Activated naive CD8-positive, alpha-beta T cell treated with anti-CD3 and anti-CD28 coated beads for 36 hours (primary cell): ENCODE measurements around the gene ASB14. TPM values are rescaled to one million over a fixed set of nuclear protein-coding genes. Genes with fewer than 3 reads are reported as not detected.

ENCODE experiments used
- DNase-seq: peaks from one replicate; pipeline ENCODE4 v3.0.0; 2021
- H3K27ac Mint-ChIP-seq: one replicate; pipeline ENCODE4 v1.8.0; 2022; ENCODE audit warnings: mild to moderate bottlenecking, moderate library complexity, mixed read lengths
- H3K27me3 Mint-ChIP-seq: one replicate; pipeline ENCODE4 v1.8.0; 2022; ENCODE audit warnings: mild to moderate bottlenecking, mixed read lengths
- H3K36me3 Mint-ChIP-seq: one replicate; pipeline ENCODE4 v1.8.0; 2021; ENCODE audit warnings: mild to moderate bottlenecking, mixed read lengths
- H3K4me1 Mint-ChIP-seq: one replicate; pipeline ENCODE4 v1.8.0; 2021; ENCODE audit warnings: mixed read lengths
- H3K4me3 Mint-ChIP-seq: one replicate; pipeline ENCODE4 v1.8.0; 2022; ENCODE audit warnings: mild to moderate bottlenecking, moderate library complexity, mixed read lengths
- H3K9me3 Mint-ChIP-seq: one replicate; pipeline ENCODE4 v1.8.0; 2022; ENCODE audit warnings: mixed read lengths
- total RNA-seq, 2 experiments: library from RNA; stranded (reverse); gene quantifications; one replicate each; pipeline ENCODE4 v1.2.3, GENCODE V29; 2021

Gene ASB14
- total RNA-seq, 2 experiments from 2014 or later = not detected

DNA sequence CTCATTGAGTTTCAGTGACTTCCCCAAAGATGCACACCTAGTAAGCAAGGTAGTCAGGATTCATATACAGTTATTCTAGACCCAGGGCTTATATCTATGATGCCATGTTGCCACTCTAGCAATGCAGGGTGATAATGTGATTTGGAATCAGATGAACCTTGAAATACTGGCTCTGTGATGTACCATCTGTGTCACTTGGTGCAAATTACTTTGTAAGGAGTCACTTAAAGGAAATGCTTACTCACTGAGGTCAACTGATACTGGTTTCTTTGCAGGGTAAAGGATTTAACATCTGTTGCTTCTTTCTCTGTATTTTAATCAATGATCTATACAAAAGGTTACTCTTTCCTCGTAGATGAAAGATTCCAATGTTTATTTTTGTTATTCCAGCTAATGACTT is 10.8 kb downstream of the ASB14 start:
- DNase-seq = no peak
- H3K27ac Mint-ChIP-seq = no peak overlapping the region
- H3K36me3 Mint-ChIP-seq = peaks cover 7% of the 10 kb centered on the region
- H3K4me3 Mint-ChIP-seq = no peak overlapping the region
- H3K9me3 Mint-ChIP-seq = peaks cover 6% of the 10 kb centered on the region
- peaks cover 4% of the 10 kb centered on the region for H3K4me1 Mint-ChIP-seq
- no peaks in the 10 kb centered on the region for H3K27me3 Mint-ChIP-seq

DNA sequence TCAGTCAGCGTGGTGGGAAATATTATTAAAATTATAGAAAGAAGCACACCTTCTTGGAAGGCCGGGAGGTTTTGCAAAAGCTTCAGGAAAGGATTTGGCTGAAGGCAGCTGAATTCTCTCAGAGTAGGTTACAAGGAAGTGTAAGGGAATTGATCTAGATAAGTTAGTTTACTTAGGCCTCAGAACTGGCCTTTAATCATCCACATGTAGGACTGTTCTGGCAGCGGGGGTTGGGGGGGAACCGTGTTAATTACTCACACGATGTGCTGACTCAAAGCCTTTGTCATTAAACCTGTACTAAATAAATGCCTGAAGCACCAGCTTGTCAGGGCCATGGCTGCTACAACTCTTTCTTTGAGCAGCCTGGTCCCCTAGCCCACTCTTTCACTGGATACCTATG is 12.8 kb downstream of the ASB14 start:
- H3K4me1 Mint-ChIP-seq = peaks cover 4% of the 10 kb centered on the region
- DNase-seq = no peak

DNA sequence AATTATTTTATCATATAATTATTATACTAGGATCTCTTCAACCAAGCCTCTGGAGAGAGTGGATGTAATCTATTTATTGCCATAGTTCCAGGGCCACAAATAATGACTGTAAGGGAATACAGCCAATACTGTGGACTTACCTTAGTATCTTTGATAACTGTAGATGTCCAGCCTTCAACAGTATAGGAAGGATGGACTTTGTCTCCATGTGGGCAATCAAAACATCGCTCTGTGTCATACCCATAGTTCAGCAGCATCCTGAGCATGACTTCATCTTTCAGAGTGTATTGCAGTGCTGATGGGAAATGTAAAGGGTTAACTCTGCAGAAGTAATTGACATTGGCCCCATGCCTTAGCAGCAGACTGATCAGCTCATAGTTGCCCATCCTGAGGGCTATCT is 14.2 kb downstream of the ASB14 start:
- H3K4me1 Mint-ChIP-seq = peaks cover 4% of the 10 kb centered on the region
- no peaks in the 10 kb centered on the region for H3K27me3 Mint-ChIP-seq
- no peak overlapping the region for H3K27ac Mint-ChIP-seq
- peaks cover 2% of the 10 kb centered on the region for H3K9me3 Mint-ChIP-seq
- H3K36me3 Mint-ChIP-seq = peaks cover 7% of the 10 kb centered on the region
- no peak for DNase-seq
- no peak overlapping the region for H3K4me3 Mint-ChIP-seq

More for the DNA sequence above, 12.8 kb downstream of the ASB14 start:
- Mint-ChIP-seq H3K36me3 (peaks cover 7% of the 10 kb centered on the region), H3K4me3 (no peak overlapping the region), H3K27ac (no peak overlapping the region), H3K9me3 (peaks cover 2% of the 10 kb centered on the region), H3K27me3 (no peaks in the 10 kb centered on the region)

DNA sequence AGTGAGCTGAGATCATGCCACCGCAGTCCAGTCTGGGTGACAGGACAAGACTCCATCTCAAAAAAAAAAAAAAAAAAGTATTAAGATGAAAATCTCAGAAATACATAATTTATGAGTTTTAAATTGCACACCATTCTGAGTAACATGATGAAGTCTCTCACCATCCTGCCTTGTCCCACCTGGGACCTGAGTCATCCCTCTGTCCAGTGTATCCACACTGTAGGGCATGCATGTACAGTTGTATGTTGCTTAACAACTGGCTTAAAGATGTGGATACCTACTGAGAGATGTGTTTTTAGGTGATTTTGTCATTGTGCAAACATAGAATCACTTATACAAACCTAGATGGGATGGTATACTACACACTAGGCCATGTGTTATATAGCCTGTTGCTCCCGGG is 17.1 kb downstream of the ASB14 start:
- no peak overlapping the region for H3K4me3 Mint-ChIP-seq
- no peaks in the 10 kb centered on the region for H3K4me1 Mint-ChIP-seq
- DNase-seq = no peak
- H3K27ac Mint-ChIP-seq = no peak overlapping the region
- no peaks in the 10 kb centered on the region for H3K27me3 Mint-ChIP-seq
- peaks cover 1% of the 10 kb centered on the region for H3K9me3 Mint-ChIP-seq
- H3K36me3 Mint-ChIP-seq = peaks cover 12% of the 10 kb centered on the region

DNA sequence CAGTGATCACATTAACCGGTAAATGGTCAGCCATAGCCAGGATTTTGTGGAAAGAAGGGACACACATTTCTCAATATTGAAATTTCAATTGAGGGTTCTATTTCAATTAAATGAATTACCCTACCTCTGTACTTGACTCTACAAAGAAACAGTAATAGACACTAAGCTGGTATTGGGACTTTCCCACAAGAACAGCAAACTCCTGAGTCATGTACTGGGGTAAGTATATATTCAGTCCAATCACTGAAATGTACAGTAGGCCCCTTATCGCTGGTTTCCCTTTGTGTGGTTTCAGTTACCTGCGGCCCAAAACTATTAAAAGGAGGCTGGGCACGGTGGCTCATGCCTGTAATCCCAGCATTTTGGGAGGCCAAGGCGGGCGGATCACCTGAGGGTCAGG is 17.6 kb downstream of the ASB14 start:
- no peaks in the 10 kb centered on the region for H3K4me1 Mint-ChIP-seq
- DNase-seq = no peak
- H3K4me3 Mint-ChIP-seq = no peak overlapping the region
- no peaks in the 10 kb centered on the region for H3K9me3 Mint-ChIP-seq
- no peaks in the 10 kb centered on the region for H3K27me3 Mint-ChIP-seq
- H3K36me3 Mint-ChIP-seq = peaks cover 12% of the 10 kb centered on the region
- H3K27ac Mint-ChIP-seq = no peak overlapping the region

DNA sequence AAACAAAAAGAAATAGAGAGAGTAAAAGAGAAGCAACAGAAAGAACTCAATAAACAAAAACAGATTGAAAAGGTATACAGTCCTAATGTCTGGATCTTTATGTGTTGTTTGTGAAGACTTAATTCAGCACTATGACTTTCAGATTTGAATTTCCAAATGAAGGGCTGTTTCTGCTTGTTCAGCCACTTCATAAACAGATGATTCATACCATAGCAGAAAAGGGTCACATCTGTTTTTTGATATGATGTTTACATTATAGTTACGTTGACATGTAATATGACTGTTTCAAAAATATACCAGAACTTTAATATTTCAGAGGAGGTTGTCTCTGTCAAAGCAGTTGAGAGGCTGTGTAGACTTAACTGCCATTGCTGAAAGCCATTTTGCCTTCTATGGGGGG is 24.1 kb downstream of the ASB14 start:
- no peak for DNase-seq
- Mint-ChIP-seq H3K27me3 (no peaks in the 10 kb centered on the region), H3K36me3 (peaks cover 47% of the 10 kb centered on the region), H3K9me3 (peaks cover 11% of the 10 kb centered on the region), H3K4me3 (no peak overlapping the region), H3K27ac (no peak overlapping the region), H3K4me1 (no peaks in the 10 kb centered on the region)

DNA sequence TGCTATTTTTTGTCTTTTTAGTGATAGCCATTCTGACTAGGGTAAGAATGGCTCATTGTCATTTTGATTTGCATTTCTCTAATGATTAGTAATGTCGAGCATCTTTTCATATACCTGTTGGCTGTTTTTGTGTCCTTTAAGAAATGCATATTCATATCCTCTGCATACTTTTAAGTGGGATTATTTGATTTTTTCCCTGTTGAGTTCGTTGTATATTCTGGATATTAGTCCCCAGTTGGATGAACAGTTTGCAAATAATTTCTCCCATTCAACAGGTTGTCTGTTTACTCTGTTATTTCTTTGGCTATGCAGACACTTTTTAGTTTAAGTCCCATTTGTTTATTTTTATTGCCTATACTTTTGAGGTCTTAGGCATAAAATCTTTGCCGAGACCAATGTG is 30.6 kb downstream of the ASB14 start:
- Mint-ChIP-seq H3K4me3 (no peak overlapping the region), H3K36me3 (peaks cover 64% of the 10 kb centered on the region), H3K4me1 (no peaks in the 10 kb centered on the region), H3K27ac (no peak overlapping the region), H3K27me3 (no peaks in the 10 kb centered on the region), H3K9me3 (peaks cover 16% of the 10 kb centered on the region)
- no peak for DNase-seq

DNA sequence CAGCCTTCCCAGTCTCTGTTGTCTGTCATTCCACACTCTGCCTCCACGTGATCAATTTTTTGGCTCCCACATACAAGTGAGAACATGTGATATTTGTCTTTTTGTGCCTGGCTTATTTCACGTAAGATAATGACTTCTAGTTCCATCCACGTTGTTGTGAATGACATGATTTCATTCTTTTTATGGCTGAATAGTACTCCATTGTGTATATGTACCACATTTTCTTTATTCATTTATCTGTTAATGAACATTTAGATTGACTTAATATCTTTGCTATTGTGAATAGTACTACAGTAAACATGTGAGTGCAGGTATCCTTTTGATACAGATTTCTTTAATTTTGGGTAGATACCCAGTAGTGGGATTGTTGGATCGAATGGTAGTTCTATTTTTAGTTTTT is 31.4 kb downstream of the ASB14 start:
- H3K4me1 Mint-ChIP-seq = no peaks in the 10 kb centered on the region
- H3K27ac Mint-ChIP-seq = no peak overlapping the region
- no peaks in the 10 kb centered on the region for H3K27me3 Mint-ChIP-seq
- no peak overlapping the region for H3K4me3 Mint-ChIP-seq
- DNase-seq = no peak
- peaks cover 16% of the 10 kb centered on the region for H3K9me3 Mint-ChIP-seq
- peaks cover 56% of the 10 kb centered on the region for H3K36me3 Mint-ChIP-seq

DNA sequence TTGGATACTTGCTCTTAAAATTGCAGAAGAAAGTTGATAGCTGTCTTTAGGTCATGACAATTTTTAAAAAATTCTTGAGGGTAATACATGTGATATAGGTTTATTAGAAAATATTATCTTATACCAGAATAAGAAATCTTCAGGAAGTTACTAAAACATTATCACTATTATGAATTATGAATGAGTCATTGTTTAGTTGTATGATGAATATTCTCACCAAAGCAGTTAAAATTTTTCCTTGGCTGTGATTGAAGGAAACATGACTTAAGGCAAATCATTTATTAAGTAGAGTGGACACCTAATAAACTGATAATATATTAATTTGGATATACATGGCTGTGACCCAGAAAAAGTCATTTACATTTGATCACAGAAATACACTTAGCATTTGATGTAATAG is 34.8 kb downstream of the ASB14 start:
- DNase-seq = no peak
- Mint-ChIP-seq H3K36me3 (peaks cover 26% of the 10 kb centered on the region), H3K27ac (no peak overlapping the region), H3K4me1 (no peaks in the 10 kb centered on the region), H3K27me3 (no peaks in the 10 kb centered on the region), H3K9me3 (peaks cover 3% of the 10 kb centered on the region), H3K4me3 (no peak overlapping the region)

DNA sequence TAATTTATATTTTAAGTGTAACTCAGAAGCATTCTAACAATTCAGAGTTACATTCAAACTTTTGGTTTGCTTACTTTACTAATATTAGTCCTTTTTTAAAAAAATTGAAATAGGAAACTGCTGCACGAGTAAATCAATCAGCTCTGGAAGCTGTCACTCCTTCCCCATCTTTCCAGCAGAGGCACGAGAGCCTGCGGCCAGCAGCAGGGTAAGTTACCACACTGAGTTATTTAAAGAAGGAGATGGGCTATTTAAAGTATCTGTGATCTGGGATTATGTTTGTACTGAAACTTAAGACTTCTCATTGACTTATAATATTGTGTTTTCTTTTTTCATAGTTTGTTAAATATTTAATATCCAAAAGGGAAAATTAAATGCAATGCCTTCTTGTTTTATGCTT is 35.6 kb downstream of the ASB14 start:
- no peak overlapping the region for H3K4me3 Mint-ChIP-seq
- H3K36me3 Mint-ChIP-seq = peaks cover 19% of the 10 kb centered on the region
- H3K27me3 Mint-ChIP-seq = no peaks in the 10 kb centered on the region

DNA sequence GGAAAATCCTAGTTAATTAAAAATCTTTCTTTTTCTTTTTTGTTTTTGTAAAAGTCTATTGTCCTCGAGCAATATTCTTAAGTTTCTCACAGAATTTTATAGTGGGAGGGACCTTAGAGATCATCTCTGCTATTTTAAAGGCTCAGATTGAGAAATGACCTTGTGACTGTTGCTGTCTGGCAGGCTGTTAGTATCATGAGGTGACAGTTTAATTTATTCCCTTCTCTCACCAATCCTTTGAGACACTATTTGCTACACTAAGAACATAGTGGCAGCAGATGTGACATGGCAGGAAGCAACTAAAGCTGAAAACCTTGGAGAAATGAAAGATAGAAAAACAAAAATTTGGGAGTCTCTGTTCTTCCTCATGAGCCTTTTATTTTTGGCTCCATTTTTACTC is 40.1 kb downstream of the ASB14 start:
- Mint-ChIP-seq H3K4me1 (no peaks in the 10 kb centered on the region), H3K27me3 (no peaks in the 10 kb centered on the region), H3K36me3 (peaks cover 10% of the 10 kb centered on the region), H3K27ac (no peak overlapping the region), H3K9me3 (no peaks in the 10 kb centered on the region), H3K4me3 (no peak overlapping the region)
- DNase-seq = no peak

More for the DNA sequence above, 35.6 kb downstream of the ASB14 start:
- Mint-ChIP-seq H3K4me1 (no peaks in the 10 kb centered on the region), H3K9me3 (no peaks in the 10 kb centered on the region), H3K27ac (no peak overlapping the region)
- DNase-seq = no peak

DNA sequence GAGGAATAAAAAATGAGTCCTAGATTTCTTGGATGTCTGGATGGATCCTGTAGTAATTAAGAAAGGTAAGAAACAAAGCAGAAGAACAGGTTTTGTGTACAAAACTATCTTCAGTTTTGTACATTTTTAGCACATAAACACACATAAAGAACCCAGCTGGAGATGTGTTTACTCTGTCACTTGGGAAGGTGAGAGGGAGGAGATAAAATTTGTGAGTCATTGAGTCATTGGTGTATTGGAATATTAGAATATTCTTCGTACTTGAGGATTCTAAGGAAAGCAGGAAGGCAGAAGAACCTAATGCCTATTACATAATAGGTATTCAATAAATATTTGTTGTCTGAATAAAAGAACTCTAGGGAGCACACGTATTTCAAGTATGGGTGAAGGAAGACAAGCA is 47.5 kb downstream of the ASB14 start:
- Mint-ChIP-seq H3K27me3 (no peaks in the 10 kb centered on the region), H3K9me3 (no peaks in the 10 kb centered on the region), H3K27ac (no peak overlapping the region), H3K36me3 (peaks cover 18% of the 10 kb centered on the region), H3K4me3 (no peak overlapping the region), H3K4me1 (no peaks in the 10 kb centered on the region)
- no peak for DNase-seq

DNA sequence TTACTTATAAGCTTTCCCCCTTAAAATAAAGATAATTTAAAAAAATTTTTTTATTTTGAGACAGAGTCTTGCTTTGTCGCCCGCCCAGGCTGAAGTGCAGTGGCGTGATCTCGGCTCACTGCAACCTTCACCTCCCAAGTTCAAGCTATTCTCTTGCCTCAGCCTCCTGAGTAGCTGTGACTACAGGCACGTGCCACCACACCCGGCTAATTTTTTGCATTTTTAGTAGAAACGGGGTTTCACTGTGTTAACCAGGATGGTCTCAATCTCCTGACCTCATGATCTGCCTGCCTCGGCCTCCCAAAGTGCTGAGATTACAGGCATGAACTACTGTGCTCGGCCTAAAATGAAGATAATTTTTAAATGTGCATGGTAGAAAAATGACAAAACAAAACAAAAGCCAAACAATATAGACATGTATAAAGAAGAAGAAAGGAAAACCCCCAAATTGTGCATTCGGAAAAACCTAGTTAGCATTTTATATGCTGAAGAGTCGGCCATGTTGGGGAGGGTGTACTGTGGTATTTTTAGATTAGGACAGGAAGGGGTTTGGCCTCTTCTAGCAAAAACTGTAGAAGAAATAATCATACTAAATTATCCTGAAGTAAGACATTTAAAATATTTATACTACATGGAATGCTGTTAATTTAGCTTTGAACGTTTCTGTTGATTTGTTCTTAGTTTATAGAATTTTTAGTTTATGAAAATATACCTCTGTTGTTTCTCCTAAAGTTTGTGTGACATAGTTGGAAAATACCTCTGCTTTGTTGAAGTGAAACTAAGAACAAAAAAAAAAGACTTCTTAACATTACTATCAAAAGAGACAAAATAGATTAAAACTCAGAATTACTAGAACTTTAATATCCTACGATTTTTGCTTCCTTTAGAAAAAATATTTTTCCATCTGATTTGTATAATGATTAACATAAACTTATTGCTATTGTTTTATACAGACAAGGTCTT is 57.6 kb downstream of the ASB14 start:
- no peaks in the 10 kb centered on the region for H3K9me3 Mint-ChIP-seq
- H3K36me3 Mint-ChIP-seq = peaks cover 14% of the 10 kb centered on the region
- H3K4me3 Mint-ChIP-seq = no peak overlapping the region
- no peaks in the 10 kb centered on the region for H3K27me3 Mint-ChIP-seq
- peaks cover 9% of the 10 kb centered on the region for H3K4me1 Mint-ChIP-seq
- DNase-seq = no peak
- H3K27ac Mint-ChIP-seq = no peak overlapping the region

DNA sequence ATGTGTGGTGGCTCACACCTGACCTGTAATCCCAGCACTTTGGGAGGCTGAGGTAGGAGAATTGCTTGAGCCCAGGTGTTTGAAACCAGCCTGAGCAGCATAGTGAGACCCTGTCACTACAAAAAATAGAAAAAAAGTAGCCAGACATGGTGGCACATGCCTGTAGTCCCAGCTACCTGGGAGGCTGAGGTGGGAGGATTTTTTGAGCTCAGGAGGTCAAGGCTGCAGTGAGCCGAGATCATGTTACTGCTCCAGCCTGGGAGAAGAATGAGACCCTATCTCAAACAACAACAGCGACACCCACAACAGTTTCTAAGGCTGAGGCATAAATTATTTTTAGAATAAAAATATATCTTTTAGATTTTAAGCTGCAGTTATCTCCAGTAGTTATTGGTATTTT is 58.7 kb downstream of the ASB14 start:
- H3K36me3 Mint-ChIP-seq = peaks cover 6% of the 10 kb centered on the region
- H3K27me3 Mint-ChIP-seq = no peaks in the 10 kb centered on the region
- H3K4me1 Mint-ChIP-seq = peaks cover 16% of the 10 kb centered on the region
- no peak overlapping the region for H3K4me3 Mint-ChIP-seq
- no peak for DNase-seq
- H3K9me3 Mint-ChIP-seq = no peaks in the 10 kb centered on the region
- no peak overlapping the region for H3K27ac Mint-ChIP-seq

DNA sequence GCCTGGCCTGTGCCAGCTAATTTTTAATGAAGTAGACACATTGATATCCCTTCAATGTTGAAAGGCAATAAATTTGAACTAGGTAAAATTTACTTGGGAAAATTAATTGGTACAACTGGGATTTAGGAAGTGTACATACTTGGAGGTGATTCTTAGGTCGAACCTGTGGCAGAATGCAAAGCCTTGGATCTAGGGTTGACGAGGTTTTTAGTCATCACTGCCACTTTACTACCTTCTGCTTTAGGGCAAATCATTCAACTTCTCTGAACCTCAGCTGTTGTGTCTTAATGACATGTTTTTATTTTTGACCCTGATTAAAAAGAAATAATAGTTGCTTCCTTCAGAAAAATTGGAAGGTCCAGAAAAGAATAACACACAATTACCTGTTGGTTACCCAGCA is 62.5 kb downstream of the ASB14 start:
- DNase-seq = no peak

More for the DNA sequence above, 62.5 kb downstream of the ASB14 start:
- Mint-ChIP-seq H3K27me3 (no peaks in the 10 kb centered on the region), H3K4me1 (peaks cover 31% of the 10 kb centered on the region), H3K4me3 (no peak overlapping the region), H3K27ac (no peak overlapping the region), H3K9me3 (no peaks in the 10 kb centered on the region), H3K36me3 (no peaks in the 10 kb centered on the region)
